ENCODE data around the gene THEM4.
"Not testable (repeated sequence)": the region's sequence is repeated elsewhere in the genome, so short reads cannot be mapped to it uniquely, and the experiment has no call there.

GRCh38 chr1:151872776-151873175 is 36.5 kb downstream of the THEM4 start:
- not testable (repeated sequence) for TF ChIP-seq POLR2A, CTCF (IDR thresholded peaks at IDR 0.05)

All from body of pancreas (tissue), 4 donors.